ENCODE results near the gene UBC. TPM values are rescaled to one million over a fixed set of nuclear protein-coding genes. Genes with fewer than 3 reads are reported as not detected.

Gene UBC
- total RNA-seq, 1 donor from 2014 or later, result 1,347 TPM

GRCh38 chr12:124867401-124867930 is 47.0 kb downstream of the UBC start:
- Histone ChIP-seq H3K9me3 (no peaks in the 10 kb centered on the region), H3K4me1 (peaks cover 0 to 7% of the 10 kb centered on the region in 2 donors), H3K27me3 (no peaks in the 10 kb centered on the region), H3K4me3 (no peak overlapping the region), H3K36me3 (no peaks in the 10 kb centered on the region), H3K27ac (no peak overlapping the region)
- no peak for TF ChIP-seq CTCF (IDR thresholded peaks at IDR 0.05)
- DNase-seq (ENCODE audit: low spot score in 2 of 2), result no peak
- intact Hi-C loops (cut with DNase I), result no loop called here

- no peak for TF ChIP-seq CTCF (IDR thresholded peaks at IDR 0.05)
- Histone ChIP-seq H3K36me3 (no peaks in the 10 kb centered on the region), H3K27me3 (no peaks in the 10 kb centered on the region), H3K4me3 (no peak overlapping the region), H3K4me1 (peaks cover 0 to 7% of the 10 kb centered on the region in 2 donors), H3K27ac (no peak overlapping the region), H3K9me3 (no peaks in the 10 kb centered on the region)
- no peak for DNase-seq (ENCODE audit: low spot score in 2 of 2)
- intact Hi-C loops (cut with DNase I), result no loop called here
Measured at GRCh38 chr12:124866883-124867400, 47.5 kb downstream of the UBC start.

GRCh38 chr12:124866195-124866882 is 48.1 kb downstream of the UBC start:
- intact Hi-C loops (cut with DNase I), result no loop called here
- no peak for DNase-seq (ENCODE audit: low spot score in 2 of 2)
- H3K27me3 ChIP-seq, result no peaks in the 10 kb centered on the region
- TF ChIP-seq CTCF (IDR thresholded peaks at IDR 0.05), result no peak
- H3K27ac ChIP-seq, result no peak overlapping the region
- peaks cover 0 to 7% of the 10 kb centered on the region in 2 donors for H3K4me1 ChIP-seq
- no peaks in the 10 kb centered on the region for H3K36me3 ChIP-seq
- no peaks in the 10 kb centered on the region for H3K9me3 ChIP-seq
- H3K4me3 ChIP-seq, result no peak overlapping the region

GRCh38 chr12:124865728-124866127 is 48.7 kb downstream of the UBC start:
- H3K36me3 ChIP-seq, result no peaks in the 10 kb centered on the region
- no peaks in the 10 kb centered on the region for H3K9me3 ChIP-seq
- no peaks in the 10 kb centered on the region for H3K27me3 ChIP-seq
- no peak overlapping the region for H3K4me3 ChIP-seq
- no peak overlapping the region for H3K27ac ChIP-seq
- intact Hi-C loops (cut with DNase I), result no loop called here
- no peak for TF ChIP-seq CTCF (IDR thresholded peaks at IDR 0.05)
- no peak for DNase-seq (ENCODE audit: low spot score in 2 of 2)
- H3K4me1 ChIP-seq, result peaks cover 0 to 7% of the 10 kb centered on the region in 2 donors

GRCh38 chr12:124864326-124864752 is 50.1 kb downstream of the UBC start:
- peaks cover 0 to 7% of the 10 kb centered on the region in 2 donors for H3K4me1 ChIP-seq
- no peak for DNase-seq (ENCODE audit: low spot score in 2 of 2)
- no peak for TF ChIP-seq CTCF (IDR thresholded peaks at IDR 0.05)
- intact Hi-C loops (cut with DNase I), result loop anchor here (5.0 kb wide), 2 partner anchors 38 to 78 kb away; no protein-coding TSS in a partner anchor
- no peaks in the 10 kb centered on the region for H3K9me3 ChIP-seq
- H3K4me3 ChIP-seq, result peak overlapping the region; percentile 82 to 83
- no peaks in the 10 kb centered on the region for H3K27me3 ChIP-seq
- peak overlapping the region; percentile 36 to 61 for H3K27ac ChIP-seq
- no peaks in the 10 kb centered on the region for H3K36me3 ChIP-seq

Data from ascending aorta (tissue), 2 donors.